Colonic mucosa (tissue), 4 donors: ENCODE measurements around the gene KDELR3. TPM values are rescaled to one million over a fixed set of nuclear protein-coding genes. Genes with fewer than 3 reads are reported as not detected.

Experiments
- DNase-seq: peaks from one replicate; pipeline ENCODE4 v3.0.0-alpha.2; 2020
- H3K27ac ChIP-seq: fragments of 200-600 bp; one replicate; pipeline ENCODE4 v1.8.0; 2021
- H3K27me3 ChIP-seq: fragments of 200-600 bp; one replicate; pipeline ENCODE4 v1.8.0; 2021
- H3K36me3 ChIP-seq: fragments of 200-600 bp; one replicate; pipeline ENCODE4 v1.8.0; 2021
- H3K4me1 ChIP-seq: fragments of 200-600 bp; one replicate; pipeline ENCODE4 v1.8.0; 2021; ENCODE audit warnings: mild to moderate bottlenecking
- H3K4me3 ChIP-seq: fragments of 200-600 bp; one replicate; pipeline ENCODE4 v1.8.0; 2021
- H3K9ac ChIP-seq, 2 donors: one replicate each; pipeline ENCODE4 v1.7.0; 2013; ENCODE audit warnings: control low read depth in 2 of 2, low read depth in 2 of 2, low read length in 2 of 2
- H3K9me3 ChIP-seq: fragments of 200-600 bp; one replicate; pipeline ENCODE4 v1.8.0; 2021
- intact Hi-C: fragments of 100-400 bp; cut with DNase I; formaldehyde crosslinking; loops from one replicate; pipeline ENCODE4 v1.14.1; 2022
- total RNA-seq, 2 donors: library from RNA; stranded (reverse); fragmentation: NEBNext Ultra II Directional in 1 of 2; extraction: Animal tissue kit (Norgen Biotek cat#: 25700) in 1 of 2; gene quantifications; one replicate each; pipeline ENCODE4 v1.2.1, GENCODE V29; 2021
- TF ChIP-seq, protein P1 (sequence below): fragments of 200-600 bp; IDR thresholded peaks from one replicate; pipeline ENCODE4 v1.8.0; 2022; ENCODE audit warnings: antibody characterized with exemption, mild to moderate bottlenecking
- donor health status: healthy.
- donor health status: DM: no; HTN: no; CAD: no.
- donor health status: DM: no; HTN: no; CAD: no.

The KDELR3 gene
- total RNA-seq, 2 donors from 2014 or later = 26.7 to 29.1 TPM

DNA sequence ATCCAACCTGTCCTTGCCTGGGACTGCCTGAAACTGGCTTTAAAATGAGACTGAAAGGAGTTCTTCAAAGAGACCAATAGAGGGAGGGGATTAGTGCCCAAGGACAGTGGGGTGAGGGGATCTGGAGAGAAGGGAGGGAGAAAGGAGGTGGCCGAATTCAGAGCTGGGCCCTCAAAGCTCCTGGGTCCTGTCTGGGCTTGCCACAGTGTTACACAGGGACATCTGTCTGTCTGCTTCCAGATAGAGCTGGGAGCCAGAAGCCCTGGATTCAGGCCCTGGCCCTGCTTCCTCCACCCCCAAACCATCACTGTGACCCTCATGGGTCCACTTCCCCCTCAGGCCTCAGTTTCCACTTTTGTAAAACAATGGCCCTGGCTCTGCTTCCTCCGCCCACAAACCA is 16.5 kb upstream of the KDELR3 start:
- no peak overlapping the region for H3K4me3 ChIP-seq
- no peaks in the 10 kb centered on the region for H3K4me1 ChIP-seq
- DNase-seq = no peak
- H3K27ac ChIP-seq = no peak overlapping the region
- intact Hi-C loops = no loop called here
- no peaks in the 10 kb centered on the region for H3K9me3 ChIP-seq
- no peaks in the 10 kb centered on the region for H3K36me3 ChIP-seq
- TF ChIP-seq, protein P1, sequence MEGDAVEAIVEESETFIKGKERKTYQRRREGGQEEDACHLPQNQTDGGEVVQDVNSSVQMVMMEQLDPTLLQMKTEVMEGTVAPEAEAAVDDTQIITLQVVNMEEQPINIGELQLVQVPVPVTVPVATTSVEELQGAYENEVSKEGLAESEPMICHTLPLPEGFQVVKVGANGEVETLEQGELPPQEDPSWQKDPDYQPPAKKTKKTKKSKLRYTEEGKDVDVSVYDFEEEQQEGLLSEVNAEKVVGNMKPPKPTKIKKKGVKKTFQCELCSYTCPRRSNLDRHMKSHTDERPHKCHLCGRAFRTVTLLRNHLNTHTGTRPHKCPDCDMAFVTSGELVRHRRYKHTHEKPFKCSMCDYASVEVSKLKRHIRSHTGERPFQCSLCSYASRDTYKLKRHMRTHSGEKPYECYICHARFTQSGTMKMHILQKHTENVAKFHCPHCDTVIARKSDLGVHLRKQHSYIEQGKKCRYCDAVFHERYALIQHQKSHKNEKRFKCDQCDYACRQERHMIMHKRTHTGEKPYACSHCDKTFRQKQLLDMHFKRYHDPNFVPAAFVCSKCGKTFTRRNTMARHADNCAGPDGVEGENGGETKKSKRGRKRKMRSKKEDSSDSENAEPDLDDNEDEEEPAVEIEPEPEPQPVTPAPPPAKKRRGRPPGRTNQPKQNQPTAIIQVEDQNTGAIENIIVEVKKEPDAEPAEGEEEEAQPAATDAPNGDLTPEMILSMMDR = no peak
- H3K27me3 ChIP-seq = peaks cover 39% of the 10 kb centered on the region
- H3K9ac ChIP-seq = no peak overlapping the region

DNA sequence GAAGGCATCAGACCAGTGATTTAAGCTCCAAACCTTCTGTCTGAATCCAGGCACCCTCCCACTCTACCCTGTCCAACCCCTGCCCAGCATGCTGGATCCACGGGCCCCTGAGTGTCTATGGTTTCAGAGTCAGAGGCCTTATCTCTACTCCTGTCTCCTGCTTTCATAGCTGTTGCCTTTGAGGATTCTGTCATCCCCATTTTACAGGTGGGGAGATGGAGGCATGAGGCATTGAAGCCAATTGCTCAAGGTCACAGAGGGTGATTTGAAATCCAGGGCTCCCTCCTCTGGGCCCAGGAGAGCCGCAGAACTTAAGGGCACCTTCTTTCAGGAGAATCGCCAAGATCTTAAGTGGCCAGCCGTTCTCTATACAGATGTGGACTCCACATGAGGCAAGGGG is 16.0 kb upstream of the KDELR3 start:
- Histone ChIP-seq H3K4me1 (no peaks in the 10 kb centered on the region), H3K27me3 (peaks cover 44% of the 10 kb centered on the region), H3K27ac (no peak overlapping the region), H3K36me3 (no peaks in the 10 kb centered on the region), H3K4me3 (no peak overlapping the region), H3K9ac (no peak overlapping the region), H3K9me3 (no peaks in the 10 kb centered on the region)
- intact Hi-C loops = no loop called here
- TF ChIP-seq, protein P1 = no peak
- DNase-seq = no peak

DNA sequence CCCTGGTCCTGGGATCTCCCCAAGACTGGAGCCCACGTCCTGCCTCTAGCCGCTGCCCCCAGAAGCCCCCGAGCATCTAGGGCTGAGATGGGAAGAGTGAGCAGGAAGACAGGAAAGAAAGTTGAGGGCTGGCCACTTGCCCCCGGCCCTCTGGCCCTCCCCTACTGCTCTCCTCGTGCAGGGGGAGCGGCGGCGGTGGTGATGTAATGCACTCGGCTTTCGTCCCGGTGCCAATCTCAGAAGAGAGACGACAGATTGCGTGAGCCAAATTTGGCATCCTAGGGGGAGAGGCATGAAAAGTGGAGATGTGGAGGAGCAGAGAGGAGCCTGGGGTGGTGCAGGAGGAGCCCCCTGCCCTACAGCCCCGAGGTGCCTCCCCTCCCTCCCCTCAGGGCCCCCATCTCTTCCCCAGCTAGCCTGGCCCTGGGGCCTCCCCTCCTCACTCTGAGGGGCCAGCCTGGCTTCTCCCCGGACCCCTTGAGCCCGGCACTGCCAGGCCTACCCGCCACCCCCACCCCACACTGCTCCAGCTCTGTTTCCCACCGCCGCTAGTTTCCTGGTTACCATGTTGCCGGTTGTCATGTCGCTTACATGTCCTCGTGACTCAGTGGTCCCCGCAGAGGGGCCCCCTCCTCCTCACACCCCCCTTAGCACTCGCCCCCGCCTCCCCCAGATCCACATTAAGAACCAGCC is 15.4 kb upstream of the KDELR3 start:
- H3K36me3 ChIP-seq = no peaks in the 10 kb centered on the region
- H3K27me3 ChIP-seq = peaks cover 51% of the 10 kb centered on the region
- H3K9ac ChIP-seq = no peak overlapping the region
- intact Hi-C loops = no loop called here
- TF ChIP-seq, protein P1 = no peak
- no peak for DNase-seq
- no peaks in the 10 kb centered on the region for H3K9me3 ChIP-seq
- H3K27ac ChIP-seq = no peak overlapping the region
- H3K4me3 ChIP-seq = no peak overlapping the region
- H3K4me1 ChIP-seq = no peaks in the 10 kb centered on the region

DNA sequence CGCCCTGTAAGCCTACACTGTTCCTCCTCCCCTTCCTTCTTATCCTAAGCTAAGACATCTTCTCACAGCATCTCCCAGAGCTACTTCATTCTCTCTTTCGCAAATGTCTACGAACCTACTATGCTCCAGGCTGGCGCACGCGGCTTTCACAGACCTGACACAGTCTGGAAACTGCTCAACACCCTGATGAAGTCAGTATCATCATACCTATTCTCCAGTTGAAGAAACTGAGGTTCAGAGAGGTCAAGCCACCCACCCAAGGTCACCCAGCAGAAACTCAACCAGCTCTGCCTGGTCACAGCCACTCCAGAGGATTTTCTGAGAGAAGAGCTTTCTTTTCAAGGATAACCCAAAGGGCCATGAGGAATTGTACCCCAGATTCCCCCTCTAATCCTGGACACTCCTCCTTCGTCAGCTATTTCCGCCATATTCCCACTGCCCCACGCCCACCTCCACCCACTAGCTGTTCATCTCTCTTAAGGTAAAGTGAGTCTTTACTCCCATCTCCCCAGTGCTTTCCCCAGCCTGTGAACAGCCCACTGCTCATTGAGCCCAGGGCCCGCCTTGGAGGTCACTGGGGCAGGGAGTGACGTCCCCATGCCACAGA is 14.7 kb upstream of the KDELR3 start:
- TF ChIP-seq, protein P1 = no peak
- Histone ChIP-seq H3K9ac (no peak overlapping the region), H3K27me3 (peaks cover 54% of the 10 kb centered on the region), H3K4me1 (no peaks in the 10 kb centered on the region), H3K9me3 (no peaks in the 10 kb centered on the region), H3K27ac (no peak overlapping the region), H3K4me3 (no peak overlapping the region), H3K36me3 (no peaks in the 10 kb centered on the region)
- DNase-seq = no peak
- intact Hi-C loops = no loop called here

DNA sequence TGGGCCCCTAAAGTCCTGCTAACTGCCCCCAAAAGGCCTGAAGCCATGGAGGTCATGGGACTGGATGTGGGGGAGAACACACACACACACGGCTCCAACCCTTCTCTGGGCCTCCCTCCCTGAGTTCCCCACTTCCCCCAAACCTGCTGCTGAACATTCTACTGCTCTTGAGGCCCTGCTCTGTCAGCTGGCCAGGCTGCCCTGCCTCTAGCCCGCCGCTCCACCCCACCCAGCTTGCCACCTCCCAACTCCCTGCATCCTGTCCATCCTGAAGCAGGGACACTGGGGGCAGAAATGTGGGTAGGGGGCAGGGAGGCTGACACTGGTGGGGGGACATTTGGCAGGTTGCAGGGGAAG is 13.9 kb upstream of the KDELR3 start:
- intact Hi-C loops = no loop called here
- Histone ChIP-seq H3K4me1 (no peaks in the 10 kb centered on the region), H3K36me3 (no peaks in the 10 kb centered on the region), H3K9ac (no peak overlapping the region), H3K9me3 (no peaks in the 10 kb centered on the region), H3K27ac (no peak overlapping the region), H3K27me3 (peaks cover 62% of the 10 kb centered on the region), H3K4me3 (no peak overlapping the region)
- DNase-seq = no peak
- TF ChIP-seq, protein P1 = no peak
